Measurements from ENCODE around the gene KCNMA1. TPM values are rescaled to one million over a fixed set of nuclear protein-coding genes. Genes with fewer than 3 reads are reported as not detected.
"Not testable (repeated sequence)": the region's sequence is repeated elsewhere in the genome, so short reads cannot be mapped to it uniquely, and the experiment has no call there.

Gene KCNMA1
- polyA plus RNA-seq, 3 donors = 3.1 to 4.1 (median 3.9) TPM

GRCh38 chr10:77589703-77590102, 47.9 kb downstream of the KCNMA1 start:
- not testable (repeated sequence) for DNase-seq (ENCODE audit: low read depth in 3 of 3, low spot score in 2 of 3)

GRCh38 chr10:77588886-77589285, 48.7 kb downstream of the KCNMA1 start:
- DNase-seq (ENCODE audit: low read depth in 3 of 3, low spot score in 2 of 3) = no peak

- no peak for DNase-seq (ENCODE audit: low read depth in 3 of 3, low spot score in 2 of 3)
Measured at GRCh38 chr10:77587416-77587790, 50.2 kb downstream of the KCNMA1 start.

- no peak for DNase-seq (ENCODE audit: low read depth in 3 of 3, low spot score in 2 of 3)
Measured at GRCh38 chr10:77586719-77587415, 50.7 kb downstream of the KCNMA1 start.

- no peak for DNase-seq (ENCODE audit: low read depth in 3 of 3, low spot score in 2 of 3)
Measured at GRCh38 chr10:77584938-77585337, 52.7 kb downstream of the KCNMA1 start.

GRCh38 chr10:77583527-77583926, 54.1 kb downstream of the KCNMA1 start:
- no peak for DNase-seq (ENCODE audit: low read depth in 3 of 3, low spot score in 2 of 3)

- DNase-seq (ENCODE audit: low read depth in 3 of 3, low spot score in 2 of 3) = no peak
Measured at GRCh38 chr10:77582710-77583115, 54.9 kb downstream of the KCNMA1 start.

- no peak for DNase-seq (ENCODE audit: low read depth in 3 of 3, low spot score in 2 of 3)
Measured at GRCh38 chr10:77581738-77582137, 55.9 kb downstream of the KCNMA1 start.

GRCh38 chr10:77580482-77580881, 57.1 kb downstream of the KCNMA1 start:
- no peak for DNase-seq (ENCODE audit: low read depth in 3 of 3, low spot score in 2 of 3)

GRCh38 chr10:77578583-77579227, 58.9 kb downstream of the KCNMA1 start:
- DNase-seq (ENCODE audit: low read depth in 3 of 3, low spot score in 2 of 3) = no peak

- DNase-seq (ENCODE audit: low read depth in 3 of 3, low spot score in 2 of 3) = no peak
Measured at GRCh38 chr10:77577666-77578229, 59.9 kb downstream of the KCNMA1 start.

GRCh38 chr10:77576444-77577032, 61.1 kb downstream of the KCNMA1 start:
- DNase-seq (ENCODE audit: low read depth in 3 of 3, low spot score in 2 of 3) = no peak

- no peak for DNase-seq (ENCODE audit: low read depth in 3 of 3, low spot score in 2 of 3)
Measured at GRCh38 chr10:77576007-77576367, 61.6 kb downstream of the KCNMA1 start.

- DNase-seq (ENCODE audit: low read depth in 3 of 3, low spot score in 2 of 3) = no peak
Measured at GRCh38 chr10:77575271-77576006, 62.2 kb downstream of the KCNMA1 start.

- no peak for DNase-seq (ENCODE audit: low read depth in 3 of 3, low spot score in 2 of 3)
Measured at GRCh38 chr10:77574438-77574837, 63.2 kb downstream of the KCNMA1 start.

- not testable (repeated sequence) for DNase-seq (ENCODE audit: low read depth in 3 of 3, low spot score in 2 of 3)
Measured at GRCh38 chr10:77572520-77572919, 65.1 kb downstream of the KCNMA1 start.

GRCh38 chr10:77571490-77571889, 66.1 kb downstream of the KCNMA1 start:
- DNase-seq (ENCODE audit: low read depth in 3 of 3, low spot score in 2 of 3) = no peak

- no peak for DNase-seq (ENCODE audit: low read depth in 3 of 3, low spot score in 2 of 3)
Measured at GRCh38 chr10:77566914-77567566, 70.6 kb downstream of the KCNMA1 start.

GRCh38 chr10:77566236-77566635, 71.4 kb downstream of the KCNMA1 start:
- no peak for DNase-seq (ENCODE audit: low read depth in 3 of 3, low spot score in 2 of 3)

- DNase-seq (ENCODE audit: low read depth in 3 of 3, low spot score in 2 of 3) = no peak
Measured at GRCh38 chr10:77565590-77566023, 72.0 kb downstream of the KCNMA1 start.
